HCT116 (cell line): ENCODE results near the gene OR2L3. TPM values are rescaled to one million over a fixed set of nuclear protein-coding genes. Genes with fewer than 3 reads are reported as not detected.

Experiments
- ATAC-seq: fragments of 200-7000 bp; cut with Tn5 transposase; 2 replicates; pipeline ENCODE4 v1.9.1; 2020; ENCODE audit warnings: mild to moderate bottlenecking, moderate library complexity
- BruUV-seq: library from RNA; stranded (reverse); fragments of 400-500 nt; replicated peaks from 2 replicates; lab custom pipeline; 2021; lab: Mats Ljungman, UMichigan
- CTCF ChIA-PET: fragments of 300-600 bp; sonication (Branson Sonifier 250); formaldehyde crosslinking; loops from one replicate; lab custom pipeline; 2021; ENCODE audit warnings: antibody characterized with exemption; lab: Charles Lee
- POLR2A ChIA-PET: fragments of 300-600, 350-600 bp; sonication (Branson Sonifier 250); formaldehyde crosslinking; loops from one replicate; lab custom pipeline; 2021; ENCODE audit warnings: antibody characterized with exemption; lab: Charles Lee
- RAD21 ChIA-PET, 2 experiments: fragments of 300-600 bp; sonication (Branson Sonifier 250); formaldehyde crosslinking; loops; one replicate each; lab custom pipeline; 2023; ENCODE audit warnings: low total read pairs in 2 of 2; ENCODE audit not compliant: uncharacterized antibody in 2 of 2, unreplicated experiment in 2 of 2, low non-redundant PET in 1 of 2; lab: Charles Lee
- DNase-seq: peaks from one replicate; pipeline ENCODE4 v3.0.0-alpha.2; 2010; ENCODE audit warnings: low read depth, low spot score
- H2AFZ ChIP-seq: fragments of 200-600 bp; shearing (Covaris generic), sonication (generic); 2 replicates; pipeline ENCODE4 v1.6.1; 2017; ENCODE audit warnings: low read depth, mixed run types, mixed read lengths, antibody characterized with exemption, low read length; ENCODE audit not compliant: poor library complexity, severe bottlenecking
- H3K27ac ChIP-seq: 2 replicates; pipeline ENCODE4 v1.5.1; 2012; ENCODE audit warnings: low read depth, low read length
- H3K27me3 ChIP-seq: fragments of 200-600 bp; sonication (generic); 2 replicates; pipeline ENCODE4 v1.6.1; 2016; ENCODE audit warnings: mixed run types, low read length, mixed read lengths; ENCODE audit not compliant: insufficient read depth
- H3K36me3 ChIP-seq, 2 experiments: fragments of 200-500 bp in 1 of 2; fragments of 200-600 bp in 1 of 2; sonication (Bioruptor generic) in 1 of 2; sonication (generic) in 1 of 2; 2 replicates each; pipeline versions ENCODE4 v1.5.1 to v1.6.1; 2014 to 2016; ENCODE audit warnings: low read length in 2 of 2, inconsistent platforms in 1 of 2, mixed read lengths in 1 of 2, mixed run types in 1 of 2; ENCODE audit not compliant: insufficient read depth in 2 of 2, control insufficient read depth in 1 of 2
- H3K4me1 ChIP-seq, 2 experiments: fragments of 200-600 bp in 1 of 2; sonication (generic) in 1 of 2; 2 replicates each; pipeline versions ENCODE4 v1.5.1 to v1.6.1; 2012 to 2017; ENCODE audit warnings: low read length in 2 of 2, inconsistent platforms in 1 of 2, mild to moderate bottlenecking in 1 of 2, mixed read lengths in 1 of 2, mixed run types in 1 of 2, moderate library complexity in 1 of 2; ENCODE audit not compliant: insufficient read depth in 2 of 2, control insufficient read depth in 1 of 2
- H3K4me2 ChIP-seq: fragments of 200-600 bp; sonication (generic); 2 replicates; pipeline ENCODE4 v1.6.1; 2017; ENCODE audit warnings: mixed run types, low read length, mixed read lengths
- H3K4me3 ChIP-seq, 2 experiments: fragments of 200-600 bp in 1 of 2; sonication (generic) in 1 of 2; replicated peaks in 1 of 2; 2 replicates each; pipeline ENCODE4 v1.5.1; 2011 to 2016; ENCODE audit warnings: low read length in 2 of 2, control low read depth in 1 of 2, low read depth in 1 of 2, mild to moderate bottlenecking in 1 of 2, mixed read lengths in 1 of 2, mixed run types in 1 of 2
- H3K79me2 ChIP-seq: fragments of 200-600 bp; sonication (generic); 2 replicates; pipeline ENCODE4 v1.6.1; 2017; ENCODE audit warnings: mild to moderate bottlenecking, mixed run types, low read length, moderate library complexity, mixed read lengths; ENCODE audit not compliant: insufficient read depth
- H3K9ac ChIP-seq: fragments of 200-600 bp; sonication (generic); 2 replicates; pipeline ENCODE4 v1.6.1; 2016; ENCODE audit warnings: low read length, mixed read lengths
- H3K9me2 ChIP-seq: fragments of 200-600 bp; sonication (generic), shearing (Covaris generic); 2 replicates; pipeline ENCODE4 v1.6.1; 2017; ENCODE audit warnings: mixed run types, mild to moderate bottlenecking, moderate library complexity; ENCODE audit not compliant: insufficient read depth
- H3K9me3 ChIP-seq, 2 experiments: fragments of 200-500 bp in 1 of 2; fragments of 200-600 bp in 1 of 2; sonication (Bioruptor generic) in 1 of 2; sonication (generic) in 1 of 2; 2 replicates each; pipeline ENCODE4 v1.6.1; 2014 to 2017; ENCODE audit warnings: low read length in 2 of 2, mixed read lengths in 2 of 2, inconsistent platforms in 1 of 2, low read depth in 1 of 2, mild to moderate bottlenecking in 1 of 2, mixed run types in 1 of 2, moderate library complexity in 1 of 2; ENCODE audit not compliant: control insufficient read depth in 1 of 2, insufficient read depth in 1 of 2
- H4K20me1 ChIP-seq: fragments of 200-600 bp; sonication (generic), shearing (Covaris generic); 2 replicates; pipeline ENCODE4 v1.6.1; 2017; ENCODE audit warnings: mixed run types, mild to moderate bottlenecking, moderate library complexity; ENCODE audit not compliant: insufficient read depth
- ELF1 ChIP-seq: IDR thresholded peaks from 2 replicates; pipeline ENCODE4 v1.6.1; 2012; ENCODE audit warnings: low read depth, borderline replicate concordance
- EZH2 ChIP-seq: fragments of 200-600 bp; sonication (generic); IDR thresholded peaks from 2 replicates; pipeline ENCODE4 v1.6.1; 2017; ENCODE audit warnings: antibody characterized with exemption, mixed run types
- FOSL1 ChIP-seq: IDR thresholded peaks from 2 replicates; pipeline ENCODE4 v1.6.1; 2012; ENCODE audit warnings: low read depth
- POLR2AphosphoS5 ChIP-seq: IDR thresholded peaks from 2 replicates; pipeline ENCODE4 v1.6.1; 2011; ENCODE audit warnings: mild to moderate bottlenecking, low read depth, low read length, moderate library complexity
- SP1 ChIP-seq: IDR thresholded peaks from 2 replicates; pipeline ENCODE4 v1.6.1; 2012; ENCODE audit warnings: low read depth
- SRF ChIP-seq: IDR thresholded peaks from 2 replicates; pipeline ENCODE4 v1.6.1; 2012; ENCODE audit warnings: low read depth
- YY1 ChIP-seq: IDR thresholded peaks from 2 replicates; pipeline ENCODE4 v1.6.1; 2011; ENCODE audit warnings: low read length, low read depth, moderate library complexity, mild to moderate bottlenecking; ENCODE audit not compliant: insufficient replicate concordance; ENCODE audit errors: extremely low read depth
- ZFX ChIP-seq: fragments of 450-650 bp; IDR thresholded peaks from 2 replicates; pipeline ENCODE4 v1.6.1; 2017
- ZNF274 ChIP-seq: fragments of 200-500 bp; sonication (Bioruptor generic); IDR thresholded peaks from 2 replicates; pipeline ENCODE4 v1.6.1; 2014; ENCODE audit warnings: mild to moderate bottlenecking, low read depth, low read length, inconsistent platforms
- intact Hi-C: fragments of 100-400 bp; cut with micrococcal nuclease; formaldehyde crosslinking; loops from 2 replicates; pipeline ENCODE4 v1.10.0; 2022
- total RNA-seq: library from RNA; stranded (reverse); gene quantifications from one replicate; pipeline ENCODE4 v1.2.1, GENCODE V29; 2021; ENCODE audit not compliant: unreplicated experiment
- TF ChIP-seq, protein P1 (sequence below): IDR thresholded peaks from 2 replicates; pipeline ENCODE4 v1.6.1; 2012; ENCODE audit warnings: low read depth
- TF ChIP-seq, protein P2 (sequence below): IDR thresholded peaks from 2 replicates; pipeline ENCODE4 v1.6.1; 2012

Gene OR2L3
- total RNA-seq, 1 experiment from 2014 or later = not detected

DNA sequence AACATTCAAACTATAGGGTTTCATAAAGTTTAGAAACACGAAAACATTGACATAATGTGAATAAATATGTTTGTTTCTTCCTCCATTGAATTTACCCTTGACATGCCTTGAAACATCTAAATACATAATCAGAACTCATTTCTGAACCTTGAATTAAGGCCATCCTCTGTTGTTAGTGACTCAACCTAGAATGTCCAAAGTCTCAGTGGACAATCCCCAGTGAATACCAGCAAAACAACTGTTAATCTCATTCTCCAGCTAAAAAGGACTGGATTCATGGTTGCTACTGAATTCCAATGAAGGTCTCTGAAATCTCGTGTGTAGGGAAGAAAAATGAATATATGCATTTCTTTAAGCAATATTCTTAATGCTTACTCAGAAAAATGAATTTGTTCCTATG, 16.9 kb upstream of the OR2L3 start, which contains the start of gene OR2L2:
Gene OR2L2 (plus strand): TSS at position 301 of the 400 bp plus-strand sequence. CDS start 8,198 bp downstream, outside the sequence.
- CTCF ChIA-PET = no interaction called here
- POLR2A ChIA-PET = no interaction called here
- DNase-seq (no peak), ATAC-seq (no peak)
- no peak within 1 kb of the TSS for H3K27ac ChIP-seq
- no peaks in the 10 kb centered on the region for H3K27me3 ChIP-seq
- RAD21 ChIA-PET = no interaction called here
- no peaks in the 10 kb centered on the region for H3K4me1 ChIP-seq
- intact Hi-C loops = no loop called here
- H3K9me2 ChIP-seq = no peaks in the 10 kb centered on the region
- H3K9ac ChIP-seq = no peak within 1 kb of the TSS
- no TSS peak for BruUV-seq
- H3K4me2 ChIP-seq = no peak within 1 kb of the TSS
- no peak within 1 kb of the TSS for H3K4me3 ChIP-seq
- H2AFZ ChIP-seq = no peak within 1 kb of the TSS
- peaks cover 7 to 10% of the 10 kb centered on the region in 2 experiments; a peak in 2 of 4 replicates for H3K9me3 ChIP-seq
- H3K36me3 ChIP-seq = no peaks in the 10 kb centered on the region
- no peaks in the 10 kb centered on the region for H3K79me2 ChIP-seq
- no peaks in the 10 kb centered on the region for H4K20me1 ChIP-seq
- TF ChIP-seq FOSL1 = no peak
- TF ChIP-seq, protein P1, sequence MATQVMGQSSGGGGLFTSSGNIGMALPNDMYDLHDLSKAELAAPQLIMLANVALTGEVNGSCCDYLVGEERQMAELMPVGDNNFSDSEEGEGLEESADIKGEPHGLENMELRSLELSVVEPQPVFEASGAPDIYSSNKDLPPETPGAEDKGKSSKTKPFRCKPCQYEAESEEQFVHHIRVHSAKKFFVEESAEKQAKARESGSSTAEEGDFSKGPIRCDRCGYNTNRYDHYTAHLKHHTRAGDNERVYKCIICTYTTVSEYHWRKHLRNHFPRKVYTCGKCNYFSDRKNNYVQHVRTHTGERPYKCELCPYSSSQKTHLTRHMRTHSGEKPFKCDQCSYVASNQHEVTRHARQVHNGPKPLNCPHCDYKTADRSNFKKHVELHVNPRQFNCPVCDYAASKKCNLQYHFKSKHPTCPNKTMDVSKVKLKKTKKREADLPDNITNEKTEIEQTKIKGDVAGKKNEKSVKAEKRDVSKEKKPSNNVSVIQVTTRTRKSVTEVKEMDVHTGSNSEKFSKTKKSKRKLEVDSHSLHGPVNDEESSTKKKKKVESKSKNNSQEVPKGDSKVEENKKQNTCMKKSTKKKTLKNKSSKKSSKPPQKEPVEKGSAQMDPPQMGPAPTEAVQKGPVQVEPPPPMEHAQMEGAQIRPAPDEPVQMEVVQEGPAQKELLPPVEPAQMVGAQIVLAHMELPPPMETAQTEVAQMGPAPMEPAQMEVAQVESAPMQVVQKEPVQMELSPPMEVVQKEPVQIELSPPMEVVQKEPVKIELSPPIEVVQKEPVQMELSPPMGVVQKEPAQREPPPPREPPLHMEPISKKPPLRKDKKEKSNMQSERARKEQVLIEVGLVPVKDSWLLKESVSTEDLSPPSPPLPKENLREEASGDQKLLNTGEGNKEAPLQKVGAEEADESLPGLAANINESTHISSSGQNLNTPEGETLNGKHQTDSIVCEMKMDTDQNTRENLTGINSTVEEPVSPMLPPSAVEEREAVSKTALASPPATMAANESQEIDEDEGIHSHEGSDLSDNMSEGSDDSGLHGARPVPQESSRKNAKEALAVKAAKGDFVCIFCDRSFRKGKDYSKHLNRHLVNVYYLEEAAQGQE = no peak
- TF ChIP-seq YY1 = no peak
- no peak for TF ChIP-seq EZH2
- no peak for TF ChIP-seq ZFX
- TF ChIP-seq SRF = no peak
- TF ChIP-seq ZNF274 = no peak
- TF ChIP-seq, protein P2, sequence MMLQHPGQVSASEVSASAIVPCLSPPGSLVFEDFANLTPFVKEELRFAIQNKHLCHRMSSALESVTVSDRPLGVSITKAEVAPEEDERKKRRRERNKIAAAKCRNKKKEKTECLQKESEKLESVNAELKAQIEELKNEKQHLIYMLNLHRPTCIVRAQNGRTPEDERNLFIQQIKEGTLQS = no peak
- TF ChIP-seq POLR2AphosphoS5 = no peak
- no peak for TF ChIP-seq ELF1
- no peak for TF ChIP-seq SP1
